ENCODE measurements around the gene ADI1.

The ADI1 gene

GRCh38 chr2:3472296-3472695 is 47.0 kb downstream of the ADI1 start:
- TF ChIP-seq, protein P1, sequence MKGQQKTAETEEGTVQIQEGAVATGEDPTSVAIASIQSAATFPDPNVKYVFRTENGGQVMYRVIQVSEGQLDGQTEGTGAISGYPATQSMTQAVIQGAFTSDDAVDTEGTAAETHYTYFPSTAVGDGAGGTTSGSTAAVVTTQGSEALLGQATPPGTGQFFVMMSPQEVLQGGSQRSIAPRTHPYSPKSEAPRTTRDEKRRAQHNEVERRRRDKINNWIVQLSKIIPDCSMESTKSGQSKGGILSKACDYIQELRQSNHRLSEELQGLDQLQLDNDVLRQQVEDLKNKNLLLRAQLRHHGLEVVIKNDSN (IDR thresholded peaks at IDR 0.05): no peak
- TF ChIP-seq CEBPB (IDR thresholded peaks at IDR 0.05) (no peak), TCF12 (IDR thresholded peaks at IDR 0.05; ENCODE audit: low read depth) (no peak), YY1 (IDR thresholded peaks at IDR 0.05; ENCODE audit: low read depth) (no peak), EP300 (IDR thresholded peaks at IDR 0.05; ENCODE audit: borderline replicate concordance) (no peak), RAD21 (IDR thresholded peaks at IDR 0.05; ENCODE audit: low read depth) (no peak), NFIC (IDR thresholded peaks at IDR 0.05) (no peak), CREB1 (IDR thresholded peaks at IDR 0.05; ENCODE audit: low read depth) (no peak), FOXM1 (IDR thresholded peaks at IDR 0.05; ENCODE audit: borderline replicate concordance, low read depth) (no peak), TAF1 (IDR thresholded peaks at IDR 0.05; ENCODE audit: low read depth) (no peak), REST (IDR thresholded peaks at IDR 0.05; ENCODE audit: low read depth) (no peak), TEAD4 (IDR thresholded peaks at IDR 0.05) (no peak)
- TF ChIP-seq, protein P2, sequence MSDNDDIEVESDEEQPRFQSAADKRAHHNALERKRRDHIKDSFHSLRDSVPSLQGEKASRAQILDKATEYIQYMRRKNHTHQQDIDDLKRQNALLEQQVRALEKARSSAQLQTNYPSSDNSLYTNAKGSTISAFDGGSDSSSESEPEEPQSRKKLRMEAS (IDR thresholded peaks at IDR 0.05): no peak

GRCh38 chr2:3470856-3471737 is 48.2 kb downstream of the ADI1 start:
- TF ChIP-seq EGR1 (IDR thresholded peaks at IDR 0.05): no peak
- TF ChIP-seq CREB1 (IDR thresholded peaks at IDR 0.05; ENCODE audit: low read depth): no peak
- TF ChIP-seq TAF1 (IDR thresholded peaks at IDR 0.05; ENCODE audit: low read depth): no peak
- no peak for TF ChIP-seq CEBPB (IDR thresholded peaks at IDR 0.05)
- TF ChIP-seq EP300 (IDR thresholded peaks at IDR 0.05; ENCODE audit: borderline replicate concordance): no peak
- no peak for TF ChIP-seq RAD21 (IDR thresholded peaks at IDR 0.05; ENCODE audit: low read depth)
- TF ChIP-seq, protein P1 (IDR thresholded peaks at IDR 0.05): no peak
- TF ChIP-seq TEAD4 (IDR thresholded peaks at IDR 0.05): no peak
- TF ChIP-seq ZBTB7A (IDR thresholded peaks at IDR 0.05; ENCODE audit: low read depth): no peak
- no peak for TF ChIP-seq FOXM1 (IDR thresholded peaks at IDR 0.05; ENCODE audit: borderline replicate concordance, low read depth)
- no peak for TF ChIP-seq NFIC (IDR thresholded peaks at IDR 0.05)
- TF ChIP-seq, protein P2 (IDR thresholded peaks at IDR 0.05): no peak
- no peak for TF ChIP-seq YY1 (IDR thresholded peaks at IDR 0.05; ENCODE audit: low read depth)
- no peak for TF ChIP-seq REST (IDR thresholded peaks at IDR 0.05; ENCODE audit: low read depth)
- TF ChIP-seq TCF12 (IDR thresholded peaks at IDR 0.05; ENCODE audit: low read depth): no peak

- no peak for TF ChIP-seq TCF12 (IDR thresholded peaks at IDR 0.05; ENCODE audit: low read depth)
Measured at GRCh38 chr2:3470166-3470651, 49.1 kb downstream of the ADI1 start.

GRCh38 chr2:3469486-3469885 is 49.8 kb downstream of the ADI1 start:
- TF ChIP-seq ZBTB7A (IDR thresholded peaks at IDR 0.05; ENCODE audit: low read depth): no peak

- TF ChIP-seq REST (IDR thresholded peaks at IDR 0.05; ENCODE audit: low read depth) (no peak), FOXM1 (IDR thresholded peaks at IDR 0.05; ENCODE audit: borderline replicate concordance, low read depth) (no peak), NFIC (IDR thresholded peaks at IDR 0.05) (no peak), ZBTB7A (IDR thresholded peaks at IDR 0.05; ENCODE audit: low read depth) (no peak)
Measured at GRCh38 chr2:3468296-3468988, 50.9 kb downstream of the ADI1 start.

Data from Ishikawa (cell line).